ENCODE data around the gene ADAMTS6.

DNA sequence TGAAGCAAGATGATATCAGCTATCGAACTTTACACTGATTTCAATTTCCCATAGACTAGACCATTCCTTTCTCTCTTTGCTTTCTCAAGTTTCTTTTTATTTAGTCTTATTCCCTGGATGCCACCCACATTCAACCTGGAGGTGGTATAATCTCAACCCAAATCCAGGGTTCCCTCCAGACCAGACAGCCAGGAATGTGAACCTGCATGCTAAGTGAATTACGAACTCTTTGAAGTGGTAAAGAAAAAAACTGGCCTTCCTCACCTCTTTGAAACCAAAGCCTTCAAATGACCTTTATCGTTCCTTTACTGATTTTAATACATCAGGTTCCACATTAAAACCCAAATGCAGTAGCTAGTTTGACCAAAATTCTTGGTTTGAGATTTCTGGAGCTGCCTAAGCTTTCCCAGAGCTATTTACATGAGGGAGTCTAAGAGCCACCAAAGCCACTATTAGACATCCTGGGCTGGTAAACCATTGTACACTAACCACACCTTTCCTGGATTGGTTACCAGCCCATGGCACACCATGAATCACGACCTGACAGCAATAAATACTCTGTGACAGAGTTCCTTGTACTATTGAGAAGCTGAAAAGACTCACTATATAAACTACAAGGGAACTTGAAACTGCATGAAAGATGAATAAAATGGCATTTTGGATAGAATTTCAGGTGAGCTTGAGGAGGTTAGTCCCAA lies 323.7 kb downstream of the ADAMTS6 start:
- TF ChIP-seq, protein P1, sequence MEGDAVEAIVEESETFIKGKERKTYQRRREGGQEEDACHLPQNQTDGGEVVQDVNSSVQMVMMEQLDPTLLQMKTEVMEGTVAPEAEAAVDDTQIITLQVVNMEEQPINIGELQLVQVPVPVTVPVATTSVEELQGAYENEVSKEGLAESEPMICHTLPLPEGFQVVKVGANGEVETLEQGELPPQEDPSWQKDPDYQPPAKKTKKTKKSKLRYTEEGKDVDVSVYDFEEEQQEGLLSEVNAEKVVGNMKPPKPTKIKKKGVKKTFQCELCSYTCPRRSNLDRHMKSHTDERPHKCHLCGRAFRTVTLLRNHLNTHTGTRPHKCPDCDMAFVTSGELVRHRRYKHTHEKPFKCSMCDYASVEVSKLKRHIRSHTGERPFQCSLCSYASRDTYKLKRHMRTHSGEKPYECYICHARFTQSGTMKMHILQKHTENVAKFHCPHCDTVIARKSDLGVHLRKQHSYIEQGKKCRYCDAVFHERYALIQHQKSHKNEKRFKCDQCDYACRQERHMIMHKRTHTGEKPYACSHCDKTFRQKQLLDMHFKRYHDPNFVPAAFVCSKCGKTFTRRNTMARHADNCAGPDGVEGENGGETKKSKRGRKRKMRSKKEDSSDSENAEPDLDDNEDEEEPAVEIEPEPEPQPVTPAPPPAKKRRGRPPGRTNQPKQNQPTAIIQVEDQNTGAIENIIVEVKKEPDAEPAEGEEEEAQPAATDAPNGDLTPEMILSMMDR (IDR thresholded peaks at IDR 0.05), result no peak
- TF ChIP-seq ETV6 (CRISPR knock-in tag; IDR thresholded peaks at IDR 0.05), result no peak
- TF ChIP-seq, protein P2, sequence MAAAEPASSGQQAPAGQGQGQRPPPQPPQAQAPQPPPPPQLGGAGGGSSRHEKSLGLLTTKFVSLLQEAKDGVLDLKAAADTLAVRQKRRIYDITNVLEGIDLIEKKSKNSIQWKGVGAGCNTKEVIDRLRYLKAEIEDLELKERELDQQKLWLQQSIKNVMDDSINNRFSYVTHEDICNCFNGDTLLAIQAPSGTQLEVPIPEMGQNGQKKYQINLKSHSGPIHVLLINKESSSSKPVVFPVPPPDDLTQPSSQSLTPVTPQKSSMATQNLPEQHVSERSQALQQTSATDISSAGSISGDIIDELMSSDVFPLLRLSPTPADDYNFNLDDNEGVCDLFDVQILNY (CRISPR knock-in tag; IDR thresholded peaks at IDR 0.05), result no peak
- TF ChIP-seq, protein P3, sequence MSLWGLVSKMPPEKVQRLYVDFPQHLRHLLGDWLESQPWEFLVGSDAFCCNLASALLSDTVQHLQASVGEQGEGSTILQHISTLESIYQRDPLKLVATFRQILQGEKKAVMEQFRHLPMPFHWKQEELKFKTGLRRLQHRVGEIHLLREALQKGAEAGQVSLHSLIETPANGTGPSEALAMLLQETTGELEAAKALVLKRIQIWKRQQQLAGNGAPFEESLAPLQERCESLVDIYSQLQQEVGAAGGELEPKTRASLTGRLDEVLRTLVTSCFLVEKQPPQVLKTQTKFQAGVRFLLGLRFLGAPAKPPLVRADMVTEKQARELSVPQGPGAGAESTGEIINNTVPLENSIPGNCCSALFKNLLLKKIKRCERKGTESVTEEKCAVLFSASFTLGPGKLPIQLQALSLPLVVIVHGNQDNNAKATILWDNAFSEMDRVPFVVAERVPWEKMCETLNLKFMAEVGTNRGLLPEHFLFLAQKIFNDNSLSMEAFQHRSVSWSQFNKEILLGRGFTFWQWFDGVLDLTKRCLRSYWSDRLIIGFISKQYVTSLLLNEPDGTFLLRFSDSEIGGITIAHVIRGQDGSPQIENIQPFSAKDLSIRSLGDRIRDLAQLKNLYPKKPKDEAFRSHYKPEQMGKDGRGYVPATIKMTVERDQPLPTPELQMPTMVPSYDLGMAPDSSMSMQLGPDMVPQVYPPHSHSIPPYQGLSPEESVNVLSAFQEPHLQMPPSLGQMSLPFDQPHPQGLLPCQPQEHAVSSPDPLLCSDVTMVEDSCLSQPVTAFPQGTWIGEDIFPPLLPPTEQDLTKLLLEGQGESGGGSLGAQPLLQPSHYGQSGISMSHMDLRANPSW (CRISPR knock-in tag; conservative IDR thresholded peaks at IDR 0.05; ENCODE audit: low read depth), result no peak
- no peak for TF ChIP-seq ATF1 (CRISPR knock-in tag; IDR thresholded peaks at IDR 0.05)
- TF ChIP-seq, protein P4, sequence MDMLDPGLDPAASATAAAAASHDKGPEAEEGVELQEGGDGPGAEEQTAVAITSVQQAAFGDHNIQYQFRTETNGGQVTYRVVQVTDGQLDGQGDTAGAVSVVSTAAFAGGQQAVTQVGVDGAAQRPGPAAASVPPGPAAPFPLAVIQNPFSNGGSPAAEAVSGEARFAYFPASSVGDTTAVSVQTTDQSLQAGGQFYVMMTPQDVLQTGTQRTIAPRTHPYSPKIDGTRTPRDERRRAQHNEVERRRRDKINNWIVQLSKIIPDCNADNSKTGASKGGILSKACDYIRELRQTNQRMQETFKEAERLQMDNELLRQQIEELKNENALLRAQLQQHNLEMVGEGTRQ (CRISPR knock-in tag; IDR thresholded peaks at IDR 0.05), result no peak
- TF ChIP-seq, protein P5, sequence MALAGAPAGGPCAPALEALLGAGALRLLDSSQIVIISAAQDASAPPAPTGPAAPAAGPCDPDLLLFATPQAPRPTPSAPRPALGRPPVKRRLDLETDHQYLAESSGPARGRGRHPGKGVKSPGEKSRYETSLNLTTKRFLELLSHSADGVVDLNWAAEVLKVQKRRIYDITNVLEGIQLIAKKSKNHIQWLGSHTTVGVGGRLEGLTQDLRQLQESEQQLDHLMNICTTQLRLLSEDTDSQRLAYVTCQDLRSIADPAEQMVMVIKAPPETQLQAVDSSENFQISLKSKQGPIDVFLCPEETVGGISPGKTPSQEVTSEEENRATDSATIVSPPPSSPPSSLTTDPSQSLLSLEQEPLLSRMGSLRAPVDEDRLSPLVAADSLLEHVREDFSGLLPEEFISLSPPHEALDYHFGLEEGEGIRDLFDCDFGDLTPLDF (CRISPR knock-in tag; IDR thresholded peaks at IDR 0.05), result no peak
- TF ChIP-seq, protein P6, sequence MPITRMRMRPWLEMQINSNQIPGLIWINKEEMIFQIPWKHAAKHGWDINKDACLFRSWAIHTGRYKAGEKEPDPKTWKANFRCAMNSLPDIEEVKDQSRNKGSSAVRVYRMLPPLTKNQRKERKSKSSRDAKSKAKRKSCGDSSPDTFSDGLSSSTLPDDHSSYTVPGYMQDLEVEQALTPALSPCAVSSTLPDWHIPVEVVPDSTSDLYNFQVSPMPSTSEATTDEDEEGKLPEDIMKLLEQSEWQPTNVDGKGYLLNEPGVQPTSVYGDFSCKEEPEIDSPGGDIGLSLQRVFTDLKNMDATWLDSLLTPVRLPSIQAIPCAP (CRISPR knock-in tag; IDR thresholded peaks at IDR 0.05), result no peak
- TF ChIP-seq, protein P7, sequence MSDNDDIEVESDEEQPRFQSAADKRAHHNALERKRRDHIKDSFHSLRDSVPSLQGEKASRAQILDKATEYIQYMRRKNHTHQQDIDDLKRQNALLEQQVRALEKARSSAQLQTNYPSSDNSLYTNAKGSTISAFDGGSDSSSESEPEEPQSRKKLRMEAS (CRISPR knock-in tag; IDR thresholded peaks at IDR 0.05), result no peak
- no peak for TF ChIP-seq ZNF396 (CRISPR knock-in tag; IDR thresholded peaks at IDR 0.05; ENCODE audit: borderline replicate concordance)
- TF ChIP-seq, protein P8, sequence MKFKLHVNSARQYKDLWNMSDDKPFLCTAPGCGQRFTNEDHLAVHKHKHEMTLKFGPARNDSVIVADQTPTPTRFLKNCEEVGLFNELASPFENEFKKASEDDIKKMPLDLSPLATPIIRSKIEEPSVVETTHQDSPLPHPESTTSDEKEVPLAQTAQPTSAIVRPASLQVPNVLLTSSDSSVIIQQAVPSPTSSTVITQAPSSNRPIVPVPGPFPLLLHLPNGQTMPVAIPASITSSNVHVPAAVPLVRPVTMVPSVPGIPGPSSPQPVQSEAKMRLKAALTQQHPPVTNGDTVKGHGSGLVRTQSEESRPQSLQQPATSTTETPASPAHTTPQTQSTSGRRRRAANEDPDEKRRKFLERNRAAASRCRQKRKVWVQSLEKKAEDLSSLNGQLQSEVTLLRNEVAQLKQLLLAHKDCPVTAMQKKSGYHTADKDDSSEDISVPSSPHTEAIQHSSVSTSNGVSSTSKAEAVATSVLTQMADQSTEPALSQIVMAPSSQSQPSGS (CRISPR knock-in tag; IDR thresholded peaks at IDR 0.05; ENCODE audit: borderline replicate concordance, low read depth), result no peak
